Stimulated activated CD8-positive, alpha-beta memory T cell treated with anti-CD3 and anti-CD28 coated beads, Interleukin-7, amount 100 ng/mL, for 1 hour (primary cell): ENCODE measurements around the gene PRDM4.
"Not testable (repeated sequence)": the region's sequence is repeated elsewhere in the genome, so short reads cannot be mapped to it uniquely, and the experiment has no call there.

ENCODE experiments used
- DNase-seq, 2 donors: peaks; one replicate each; pipeline ENCODE4 v3.0.0-alpha.2; 2020; ENCODE audit warnings: low read depth in 2 of 2

PRDM4 gene

GRCh38 chr12:107695772-107696171 lies 65.2 kb downstream of the PRDM4 start:
- DNase-seq = not testable (repeated sequence)

GRCh38 chr12:107685360-107686248 lies 75.3 kb downstream of the PRDM4 start, which contains the start of gene PWP1:
TSS of gene PWP1 (plus strand) at chr12:107685799. CDS start at chr12:107685900, 101 bp downstream.
- DNase-seq = peak; percentile 89

DNA sequence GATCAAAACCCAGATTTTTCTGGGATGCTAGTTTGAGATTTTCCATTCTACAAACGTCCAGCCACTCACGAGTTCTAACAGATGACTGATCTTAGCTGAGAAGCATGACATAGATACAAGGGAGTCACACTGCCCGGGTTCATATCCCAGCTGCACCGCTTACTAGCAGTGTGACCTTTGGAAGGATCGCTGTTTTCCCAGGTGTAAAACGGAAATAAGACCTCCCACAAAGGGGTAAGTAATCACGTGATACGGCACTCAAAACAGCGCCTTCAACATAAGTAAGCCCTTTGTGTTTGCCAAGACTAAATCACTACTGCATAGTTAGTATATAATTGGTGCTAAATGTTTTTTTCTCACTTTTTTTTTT lies 76.0 kb downstream of the PRDM4 start:
- DNase-seq = no peak

- DNase-seq = no peak
Measured at GRCh38 chr12:107684029-107684795, 76.7 kb downstream of the PRDM4 start.
